ENCODE measurements around the gene MYO1D. TPM values are rescaled to one million over a fixed set of nuclear protein-coding genes. Genes with fewer than 3 reads are reported as not detected.
"Not testable (repeated sequence)": the region's sequence is repeated elsewhere in the genome, so short reads cannot be mapped to it uniquely, and the experiment has no call there.

Gene MYO1D
- total RNA-seq, 4 donors from 2014 or later: 60.4 to 89.0 (median 82.5) TPM

GRCh38 chr17:32722733-32723132, 154.2 kb downstream of the MYO1D start:
- no peak for DNase-seq (ENCODE audit: low spot score in 2 of 2)
- WGBS, 2 donors: 91 to 94% methylated on average over 6 of the region's 6 CpGs
- intact Hi-C loops (cut with DNase I; ENCODE audit: low total_unique reads): no loop called here
- TF ChIP-seq POLR2A (IDR thresholded peaks at IDR 0.05): no peak
- no peak for TF ChIP-seq CTCF (IDR thresholded peaks at IDR 0.05)
- H3K4me3 ChIP-seq (ENCODE audit: low read depth, poor library complexity, severe bottlenecking): no peak overlapping the region

GRCh38 chr17:32720671-32721070, 156.3 kb downstream of the MYO1D start:
- TF ChIP-seq POLR2A (IDR thresholded peaks at IDR 0.05) (no peak), CTCF (IDR thresholded peaks at IDR 0.05) (no peak)
- H3K4me3 ChIP-seq (ENCODE audit: low read depth, poor library complexity, severe bottlenecking): no peak overlapping the region
- intact Hi-C loops (cut with DNase I; ENCODE audit: low total_unique reads): no loop called here
- no peak for DNase-seq (ENCODE audit: low spot score in 2 of 2)
- 92 to 95% methylated on average over 5 of the region's 5 CpGs for WGBS, 2 donors

DNA sequence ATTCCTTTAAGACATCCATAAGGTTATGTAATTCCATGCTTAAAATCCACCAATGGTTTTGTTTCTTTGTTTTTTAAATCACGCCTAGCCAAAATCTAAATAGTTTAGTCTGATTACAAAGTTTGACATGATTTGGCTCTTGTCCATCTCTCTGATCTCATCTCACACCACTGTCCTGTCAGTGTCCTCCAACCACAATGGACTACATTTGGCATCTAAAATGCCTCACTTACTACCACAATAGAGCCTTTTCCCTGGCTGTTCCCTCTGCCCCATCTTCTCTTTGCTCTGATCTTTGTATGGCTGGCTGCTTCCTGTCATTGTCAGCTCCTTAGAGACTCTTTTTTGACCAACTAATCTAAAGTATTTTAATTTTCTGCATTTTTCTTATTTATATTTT, 157.2 kb downstream of the MYO1D start:
- no peak overlapping the region for H3K4me3 ChIP-seq (ENCODE audit: low read depth, poor library complexity, severe bottlenecking)
- 97 to 100% methylated on average over 1 of the region's 1 CpG for WGBS, 2 donors
- TF ChIP-seq POLR2A (IDR thresholded peaks at IDR 0.05) (no peak), CTCF (IDR thresholded peaks at IDR 0.05) (no peak)
- intact Hi-C loops (cut with DNase I; ENCODE audit: low total_unique reads): no loop called here
- no peak for DNase-seq (ENCODE audit: low spot score in 2 of 2)

- WGBS, 2 donors: 80 to 87% methylated on average over 3 of the region's 3 CpGs
- H3K4me3 ChIP-seq (ENCODE audit: low read depth, poor library complexity, severe bottlenecking); intact Hi-C loops (cut with DNase I; ENCODE audit: low total_unique reads); DNase-seq (ENCODE audit: low spot score in 2 of 2): not testable (repeated sequence)
Measured at GRCh38 chr17:32714922-32715321, 162.0 kb downstream of the MYO1D start.

DNA sequence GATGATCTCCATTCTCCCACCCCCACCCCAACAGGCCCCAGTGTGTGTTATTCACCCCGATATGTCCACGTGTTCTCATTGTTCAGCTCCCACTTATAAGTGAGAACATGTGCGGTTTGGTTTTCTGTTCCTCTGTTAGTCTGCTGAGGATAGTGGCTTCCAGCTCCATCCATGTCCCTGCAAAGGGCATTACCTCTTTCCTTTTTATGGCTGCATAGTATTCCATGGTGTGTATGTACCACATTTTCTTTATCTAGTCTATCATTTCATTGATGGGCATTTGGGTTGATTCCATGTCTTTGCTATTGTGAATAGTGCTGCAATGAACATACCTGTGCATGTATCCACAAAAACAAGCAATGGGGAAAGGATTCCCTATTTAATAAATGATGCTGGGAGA, 162.7 kb downstream of the MYO1D start:
- intact Hi-C loops (cut with DNase I; ENCODE audit: low total_unique reads); H3K4me3 ChIP-seq (ENCODE audit: low read depth, poor library complexity, severe bottlenecking); DNase-seq (ENCODE audit: low spot score in 2 of 2): not testable (repeated sequence)
- WGBS, 2 donors: 95 to 99% methylated on average over 3 of the region's 3 CpGs

DNA sequence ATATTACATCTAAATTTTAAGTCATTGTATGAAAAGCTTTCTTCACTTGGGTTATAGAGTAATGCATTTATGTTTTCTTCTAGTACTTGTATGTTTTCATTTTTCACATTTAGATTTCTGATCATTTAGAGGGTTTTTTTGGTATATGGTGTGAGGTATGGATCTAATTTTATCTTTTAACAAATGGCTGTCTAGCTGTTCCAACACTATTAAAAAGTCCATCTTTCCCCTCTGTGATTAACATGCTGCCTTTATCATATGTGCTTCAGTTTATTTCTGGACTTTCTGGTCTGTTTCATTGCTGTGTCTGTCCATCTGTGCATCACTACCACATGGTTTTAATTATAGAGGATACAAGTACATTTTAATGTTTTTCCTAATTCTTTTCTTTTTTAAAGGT, 163.8 kb downstream of the MYO1D start:
- intact Hi-C loops (cut with DNase I; ENCODE audit: low total_unique reads): no loop called here
- TF ChIP-seq CTCF (IDR thresholded peaks at IDR 0.05): no peak
- no peak for TF ChIP-seq POLR2A (IDR thresholded peaks at IDR 0.05)
- no peak overlapping the region for H3K4me3 ChIP-seq (ENCODE audit: low read depth, poor library complexity, severe bottlenecking)
- no peak for DNase-seq (ENCODE audit: low spot score in 2 of 2)

GRCh38 chr17:32709562-32709961, 167.4 kb downstream of the MYO1D start:
- no peak overlapping the region for H3K4me3 ChIP-seq (ENCODE audit: low read depth, poor library complexity, severe bottlenecking)
- intact Hi-C loops (cut with DNase I; ENCODE audit: low total_unique reads): no loop called here
- TF ChIP-seq POLR2A (IDR thresholded peaks at IDR 0.05): no peak
- no peak for TF ChIP-seq CTCF (IDR thresholded peaks at IDR 0.05)
- DNase-seq (ENCODE audit: low spot score in 2 of 2): no peak
